Central memory CD8-positive, alpha-beta T cell (primary cell): ENCODE results near the gene MUCL3.
A peak's percentile ranks its signal among the peaks of the same experiment; 100 is the strongest.

ENCODE experiments used
- ATAC-seq: fragments of 150-1000 bp; cut with Tn5 transposase; replicated peaks from 2 replicates; pipeline ENCODE4 v1.10.0; 2022; ENCODE audit warnings: mild to moderate bottlenecking, moderate FRiP score, moderate number of reproducible peaks; ENCODE audit not compliant: poor library complexity, severe bottlenecking; ENCODE audit errors: extremely low read depth
- DNase-seq, 2 donors: peaks; one replicate each; pipeline ENCODE4 v3.0.0; 2021; ENCODE audit warnings: low spot score in 2 of 2
- H3K27ac Mint-ChIP-seq: one replicate; pipeline ENCODE4 v1.8.0; 2022; ENCODE audit warnings: low read depth, mild to moderate bottlenecking, moderate library complexity, mixed read lengths
- H3K27me3 Mint-ChIP-seq: one replicate; pipeline ENCODE4 v1.8.0; 2022; ENCODE audit warnings: mixed read lengths
- H3K36me3 Mint-ChIP-seq: one replicate; pipeline ENCODE4 v1.8.0; 2022; ENCODE audit warnings: mild to moderate bottlenecking, moderate library complexity, mixed read lengths; ENCODE audit not compliant: insufficient read depth
- H3K4me1 Mint-ChIP-seq: one replicate; pipeline ENCODE4 v1.8.0; 2022; ENCODE audit warnings: mixed read lengths
- H3K4me3 Mint-ChIP-seq: one replicate; pipeline ENCODE4 v1.8.0; 2022; ENCODE audit warnings: mild to moderate bottlenecking, moderate library complexity, mixed read lengths
- H3K9me3 Mint-ChIP-seq: one replicate; pipeline ENCODE4 v1.8.0; 2022; ENCODE audit warnings: mixed read lengths

MUCL3 gene

DNA sequence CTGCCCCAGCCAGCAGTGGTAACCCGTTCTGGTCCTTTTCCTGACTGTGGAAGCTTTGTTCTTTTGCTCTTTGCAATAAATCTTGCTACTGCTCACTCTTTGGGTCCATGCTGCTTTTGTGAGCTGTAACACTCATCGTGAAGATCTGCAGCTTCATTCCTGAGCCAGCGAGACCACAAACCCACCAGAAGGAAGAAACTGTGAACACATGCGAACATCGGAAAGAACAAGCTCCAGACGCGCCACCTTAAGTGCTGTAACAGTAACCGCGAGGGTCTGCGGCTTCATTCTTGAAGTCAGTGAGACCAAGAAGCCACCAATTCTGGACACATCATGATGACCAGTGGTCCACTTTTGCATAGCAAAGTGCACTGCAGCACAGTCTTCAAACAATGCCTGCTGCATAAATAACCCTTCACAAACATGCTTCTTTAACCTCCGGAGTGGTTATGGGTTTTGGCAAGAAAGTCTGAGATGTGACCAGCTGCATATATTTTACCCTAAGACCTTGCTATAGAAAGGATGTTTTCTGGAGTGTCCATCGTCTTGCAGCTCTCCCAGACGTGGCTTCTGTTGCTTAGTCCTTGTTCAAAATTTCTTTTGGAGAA, 60.6 kb downstream of the MUCL3 start:
- H3K4me1 Mint-ChIP-seq, result no peaks in the 10 kb centered on the region
- H3K4me3 Mint-ChIP-seq, result peak overlapping the region; percentile 34
- H3K9me3 Mint-ChIP-seq, result no peaks in the 10 kb centered on the region
- H3K27ac Mint-ChIP-seq, result no peak overlapping the region
- peaks cover 37% of the 10 kb centered on the region for H3K27me3 Mint-ChIP-seq
- no peaks in the 10 kb centered on the region for H3K36me3 Mint-ChIP-seq
- ATAC-seq (no peak), DNase-seq (no peak)

GRCh38 chr6:31002471-31002870, 61.7 kb downstream of the MUCL3 start:
- no peak overlapping the region for H3K27ac Mint-ChIP-seq
- H3K4me3 Mint-ChIP-seq, result no peak overlapping the region
- ATAC-seq (no peak), DNase-seq (no peak)
- H3K36me3 Mint-ChIP-seq, result no peaks in the 10 kb centered on the region
- no peaks in the 10 kb centered on the region for H3K4me1 Mint-ChIP-seq
- H3K9me3 Mint-ChIP-seq, result no peaks in the 10 kb centered on the region
- peaks cover 48% of the 10 kb centered on the region for H3K27me3 Mint-ChIP-seq
